ENCODE results near the gene CITED2. TPM values are rescaled to one million over a fixed set of nuclear protein-coding genes. Genes with fewer than 3 reads are reported as not detected.

CITED2 gene
- total and polyA plus RNA-seq, 8 donors = 15.3 to 102 (median 35.1) TPM

- Histone ChIP-seq H3K27ac (no peak overlapping the region), H3K9me3 (no peaks in the 10 kb centered on the region), H3K4me1 (no peaks in the 10 kb centered on the region), H3K27me3 (no peaks in the 10 kb centered on the region), H3K4me3 (no peak overlapping the region), H3K36me3 (no peaks in the 10 kb centered on the region)
- intact Hi-C loops (cut with DNase I; ENCODE audit: low total_unique reads) = no loop called here
- 85 to 94% (median 94%) methylated on average over 3 of the region's 3 CpGs for WGBS, 5 donors
- TF ChIP-seq EP300 (IDR thresholded peaks at IDR 0.05) (no peak), POLR2A (IDR thresholded peaks at IDR 0.05) (no peak), CTCF (IDR thresholded peaks at IDR 0.05) (no peak), POLR2AphosphoS5 (IDR thresholded peaks at IDR 0.05) (no peak)
- no peak for DNase-seq
Measured at GRCh38 chr6:139391709-139392108, 17.3 kb upstream of the CITED2 start.

GRCh38 chr6:139390447-139390846, 16.0 kb upstream of the CITED2 start:
- Histone ChIP-seq H3K9me3 (no peaks in the 10 kb centered on the region), H3K4me1 (no peaks in the 10 kb centered on the region), H3K27me3 (no peaks in the 10 kb centered on the region), H3K36me3 (no peaks in the 10 kb centered on the region), H3K27ac (no peak overlapping the region), H3K4me3 (no peak overlapping the region)
- DNase-seq = no peak
- TF ChIP-seq CTCF (IDR thresholded peaks at IDR 0.05) (no peak), POLR2A (IDR thresholded peaks at IDR 0.05) (no peak), POLR2AphosphoS5 (IDR thresholded peaks at IDR 0.05) (no peak), EP300 (IDR thresholded peaks at IDR 0.05) (no peak)
- 72 to 98% (median 89%) methylated on average over 2 of the region's 2 CpGs for WGBS, 5 donors
- intact Hi-C loops (cut with DNase I; ENCODE audit: low total_unique reads) = no loop called here

GRCh38 chr6:139388384-139388783, 13.9 kb upstream of the CITED2 start:
- WGBS, 5 donors = 65 to 85% (median 69%) methylated on average over 2 of the region's 2 CpGs
- H3K4me3 ChIP-seq = no peak overlapping the region
- no peaks in the 10 kb centered on the region for H3K9me3 ChIP-seq
- intact Hi-C loops (cut with DNase I; ENCODE audit: low total_unique reads) = no loop called here
- no peaks in the 10 kb centered on the region for H3K4me1 ChIP-seq
- no peaks in the 10 kb centered on the region for H3K36me3 ChIP-seq
- H3K27ac ChIP-seq = no peak overlapping the region
- H3K27me3 ChIP-seq = no peaks in the 10 kb centered on the region
- no peak for DNase-seq
- TF ChIP-seq CTCF (IDR thresholded peaks at IDR 0.05) = no peak
- no peak for TF ChIP-seq EP300 (IDR thresholded peaks at IDR 0.05)
- no peak for TF ChIP-seq POLR2A (IDR thresholded peaks at IDR 0.05)
- TF ChIP-seq POLR2AphosphoS5 (IDR thresholded peaks at IDR 0.05) = no peak

- no peaks in the 10 kb centered on the region for H3K9me3 ChIP-seq
- H3K4me1 ChIP-seq = no peaks in the 10 kb centered on the region
- intact Hi-C loops (cut with DNase I; ENCODE audit: low total_unique reads) = no loop called here
- TF ChIP-seq POLR2AphosphoS5 (IDR thresholded peaks at IDR 0.05) (no peak), EP300 (IDR thresholded peaks at IDR 0.05) (no peak), POLR2A (IDR thresholded peaks at IDR 0.05) (no peak), CTCF (IDR thresholded peaks at IDR 0.05) (no peak)
- WGBS, 5 donors = 59 to 72% (median 69%) methylated on average over 3 of the region's 3 CpGs
- no peak overlapping the region for H3K27ac ChIP-seq
- H3K27me3 ChIP-seq = no peaks in the 10 kb centered on the region
- H3K36me3 ChIP-seq = no peaks in the 10 kb centered on the region
- no peak for DNase-seq
- no peak overlapping the region for H3K4me3 ChIP-seq
Measured at GRCh38 chr6:139386404-139386803, 12.0 kb upstream of the CITED2 start.
